NCI-H446 treated with DMSO at 0.1 percent for 48 hours (cell line): Measurements from ENCODE around the gene EDA.
"Not testable (repeated sequence)": the region's sequence is repeated elsewhere in the genome, so short reads cannot be mapped to it uniquely, and the experiment has no call there.

Source experiments
- DNase-seq: peaks from one replicate; lab custom pipeline; 2025; lab: John Stamatoyannopoulos, UW

EDA gene

GRCh38 chrX:69959712-69960111 lies 343.8 kb downstream of the EDA start:
- DNase-seq = no peak

DNA sequence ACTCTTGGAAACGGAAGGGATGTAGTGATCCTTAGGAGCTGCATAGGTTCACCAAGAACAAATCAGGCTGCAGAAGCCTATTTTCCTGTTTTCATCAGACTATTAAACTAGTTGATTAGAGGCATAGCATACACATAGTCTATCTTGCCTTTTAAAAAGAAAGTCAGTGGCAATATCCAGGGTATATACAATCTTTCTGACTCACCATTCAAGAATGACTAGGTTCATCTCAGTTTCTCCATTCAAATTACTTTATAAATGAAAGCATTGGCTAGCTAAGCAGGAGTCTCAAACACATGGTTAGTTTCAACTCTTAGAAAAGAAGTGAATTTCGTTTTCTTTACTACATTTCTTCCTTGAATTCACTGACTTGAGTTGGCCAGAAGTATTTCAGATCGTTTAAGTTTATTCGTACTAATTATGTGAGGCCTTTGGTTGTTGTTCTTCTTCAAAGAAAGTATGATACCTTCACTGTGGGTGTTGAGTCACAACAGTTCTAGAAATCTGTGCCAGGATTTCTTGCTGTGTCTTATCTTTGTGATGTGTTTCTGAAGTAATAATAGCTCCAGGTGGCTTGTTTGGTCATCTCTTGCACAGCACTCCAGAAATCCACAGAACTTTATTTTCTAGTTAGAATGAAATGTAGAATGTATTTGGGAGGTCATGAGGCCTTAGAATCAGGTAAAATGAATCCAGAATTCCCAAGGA lies 345.6 kb downstream of the EDA start:
- no peak for DNase-seq

GRCh38 chrX:69968950-69969349 lies 353.0 kb downstream of the EDA start:
- peak; percentile 81 for DNase-seq

DNA sequence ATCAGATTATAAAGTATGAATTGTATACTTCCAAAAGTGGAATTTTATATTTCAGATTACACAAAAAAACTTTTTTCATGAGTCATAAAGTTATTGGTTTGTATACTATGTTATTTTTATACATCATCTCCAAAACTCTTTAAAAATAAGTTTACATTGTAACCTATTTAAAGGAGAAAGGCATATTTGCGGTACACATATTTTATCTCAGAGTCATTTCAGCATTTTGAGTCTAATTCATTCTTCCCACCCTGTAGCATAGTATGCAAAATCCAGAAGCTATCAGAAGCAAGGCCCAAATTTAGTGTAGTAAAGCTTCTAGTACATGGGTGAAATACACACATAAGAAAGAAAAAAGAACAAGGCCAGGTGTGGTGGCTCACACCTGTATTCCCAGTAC lies 353.5 kb downstream of the EDA start:
- no peak for DNase-seq

DNA sequence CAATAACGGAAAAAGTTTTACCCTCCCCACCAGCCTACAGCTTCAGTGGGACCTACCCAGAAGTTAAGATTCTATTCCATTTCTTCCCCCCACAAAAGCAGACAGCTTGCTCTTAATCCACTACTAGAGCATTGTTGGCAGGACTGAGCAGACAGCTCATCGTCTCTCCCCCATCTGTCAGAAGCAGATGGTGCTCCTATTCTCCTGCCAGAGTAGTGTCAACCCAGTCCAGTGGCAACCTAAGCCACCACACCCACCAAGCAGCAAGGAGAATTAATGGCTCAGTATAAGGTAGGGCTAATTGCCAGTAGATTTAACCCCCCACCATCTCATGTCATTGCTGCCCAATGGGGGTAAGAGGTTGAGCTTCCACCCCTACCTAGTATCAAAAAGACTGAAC lies 371.8 kb downstream of the EDA start:
- DNase-seq = peak; percentile 98

DNA sequence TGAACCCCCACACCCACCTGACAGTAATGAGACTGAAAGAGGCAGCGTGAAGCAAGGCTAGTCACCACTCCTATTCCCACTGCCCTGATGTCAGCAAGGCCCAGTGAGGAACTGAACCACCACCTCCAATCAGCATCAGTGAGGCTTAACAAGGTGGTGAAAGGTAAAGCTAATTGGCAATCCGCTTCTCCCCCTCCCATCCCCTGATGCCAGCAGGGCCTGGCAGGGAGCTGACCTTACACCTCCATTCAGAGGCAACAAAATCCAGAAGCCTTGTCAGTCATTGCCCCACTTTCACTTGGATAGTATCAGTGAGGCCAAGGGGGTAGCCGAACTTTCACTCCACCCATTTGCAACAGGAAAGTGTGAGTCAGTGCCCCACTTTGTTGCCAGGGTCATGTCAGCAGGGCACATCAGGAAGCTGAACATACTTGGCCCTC lies 373.1 kb downstream of the EDA start:
- DNase-seq = no peak

GRCh38 chrX:69991685-69992084 lies 375.8 kb downstream of the EDA start:
- DNase-seq = peak; percentile 52

DNA sequence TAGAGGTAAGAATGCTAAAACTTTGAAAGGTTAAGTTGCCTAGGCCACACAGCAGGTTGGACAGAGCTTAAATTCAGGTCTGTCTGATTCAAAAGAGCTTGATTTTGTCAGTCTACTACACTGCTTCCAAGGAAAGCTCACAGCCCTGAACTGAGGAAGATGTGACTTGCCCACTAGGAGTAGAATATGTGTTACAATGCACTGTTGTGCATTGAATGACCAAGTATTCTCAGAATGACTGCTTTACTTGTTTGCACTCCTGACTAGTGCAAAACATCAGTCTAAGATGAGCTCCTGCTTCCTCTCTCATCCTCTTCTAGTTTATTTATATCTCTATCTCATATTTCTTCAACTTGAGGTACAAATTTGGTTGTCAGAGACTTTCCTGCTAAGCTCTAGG lies 377.6 kb downstream of the EDA start:
- no peak for DNase-seq

DNA sequence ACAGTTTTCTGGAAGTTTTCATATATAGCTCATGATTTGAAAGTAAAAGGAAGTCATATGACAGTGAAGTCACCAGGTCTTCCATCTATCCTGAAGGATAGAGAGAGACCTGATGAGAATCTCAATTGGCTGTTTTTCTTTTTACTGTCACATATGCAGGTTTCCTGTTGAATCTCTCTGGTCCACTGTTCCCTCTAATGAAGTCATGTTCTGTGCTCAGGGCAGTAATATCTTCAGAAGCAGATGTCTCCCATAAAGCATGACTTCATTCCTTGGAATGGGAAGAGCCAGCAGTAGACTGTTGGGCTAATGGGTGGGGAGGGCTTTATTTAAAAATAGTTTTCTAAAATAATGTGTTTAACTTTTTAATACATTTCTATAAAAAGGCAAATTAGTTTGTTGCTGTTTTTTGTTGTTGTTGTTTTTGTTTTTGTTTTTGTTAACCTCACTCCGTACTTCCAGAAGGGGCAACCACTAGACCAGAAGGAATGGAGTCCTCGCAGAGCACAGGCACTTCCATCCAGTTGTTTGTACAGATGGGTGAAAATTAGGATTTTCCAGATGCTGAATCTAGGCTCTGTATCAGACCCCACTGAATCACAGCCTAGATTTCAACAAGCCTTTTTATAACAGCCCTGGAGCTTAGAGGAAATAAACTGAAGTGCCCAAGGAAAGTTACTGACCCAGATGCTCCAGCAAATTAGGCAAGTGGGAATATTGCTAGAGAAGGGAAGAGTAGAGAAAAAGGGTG lies 379.6 kb downstream of the EDA start:
- DNase-seq = peak; percentile 41

DNA sequence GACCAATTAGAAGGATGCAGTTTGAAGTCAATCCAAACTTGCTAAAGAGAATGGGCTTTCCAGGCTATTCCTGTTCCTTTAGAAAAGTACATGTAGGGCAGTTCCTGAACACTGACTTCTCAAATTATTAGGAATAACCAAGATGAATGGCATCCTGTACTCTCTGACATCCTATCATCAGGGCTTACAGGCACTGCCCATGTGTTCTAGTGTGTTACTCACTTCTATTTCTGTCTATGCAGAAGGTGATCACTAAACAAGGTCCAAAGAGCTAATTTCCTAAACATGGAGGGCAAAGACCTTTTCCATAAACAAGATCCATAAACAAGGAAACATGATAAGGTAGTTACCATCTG lies 380.2 kb downstream of the EDA start:
- no peak for DNase-seq

GRCh38 chrX:69998299-69998698 lies 382.4 kb downstream of the EDA start:
- not testable (repeated sequence) for DNase-seq

DNA sequence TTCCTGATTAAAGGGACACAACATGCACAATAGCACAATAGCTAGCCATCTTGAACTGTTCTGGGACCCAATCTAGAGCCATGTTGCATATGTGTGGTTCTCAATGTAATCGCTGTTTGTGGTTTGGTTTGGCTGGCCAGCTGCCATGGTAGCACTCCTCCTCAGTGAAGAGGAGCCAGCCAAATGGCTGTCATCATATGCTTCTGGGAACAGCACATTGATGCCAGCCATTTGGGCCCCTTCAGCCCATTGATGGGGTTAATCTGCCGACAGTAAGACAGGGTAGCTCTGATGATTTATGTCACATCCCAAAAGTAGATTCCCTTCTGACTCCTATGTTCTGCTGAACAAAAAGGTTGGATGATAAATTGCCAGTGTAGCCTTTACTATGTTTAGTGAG lies 385.4 kb downstream of the EDA start:
- peak; percentile 86 for DNase-seq

GRCh38 chrX:70001708-70002341 lies 385.9 kb downstream of the EDA start:
- DNase-seq = no peak

- DNase-seq = no peak
Observed at GRCh38 chrX:70007946-70008345, 392.0 kb downstream of the EDA start.

GRCh38 chrX:70009049-70009448 lies 393.1 kb downstream of the EDA start:
- DNase-seq = no peak

DNA sequence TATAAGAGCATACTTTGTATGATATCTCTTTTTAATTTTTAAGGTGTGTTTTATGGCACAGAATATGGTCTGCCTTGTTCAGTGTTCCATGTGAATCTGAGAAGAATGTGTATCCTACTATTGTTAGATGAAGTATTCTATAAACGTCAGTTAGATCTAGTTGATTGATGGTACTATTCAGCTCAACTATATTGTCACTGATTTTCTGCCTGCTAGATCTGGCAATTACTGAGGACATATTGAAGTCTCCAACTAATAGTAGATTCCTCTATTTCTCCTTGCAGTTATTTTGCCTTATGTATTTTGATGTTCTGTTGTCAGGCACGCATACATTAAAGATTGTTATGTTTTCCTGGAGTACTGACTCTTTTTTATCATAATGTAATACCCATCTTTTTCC lies 394.1 kb downstream of the EDA start:
- DNase-seq = no peak

DNA sequence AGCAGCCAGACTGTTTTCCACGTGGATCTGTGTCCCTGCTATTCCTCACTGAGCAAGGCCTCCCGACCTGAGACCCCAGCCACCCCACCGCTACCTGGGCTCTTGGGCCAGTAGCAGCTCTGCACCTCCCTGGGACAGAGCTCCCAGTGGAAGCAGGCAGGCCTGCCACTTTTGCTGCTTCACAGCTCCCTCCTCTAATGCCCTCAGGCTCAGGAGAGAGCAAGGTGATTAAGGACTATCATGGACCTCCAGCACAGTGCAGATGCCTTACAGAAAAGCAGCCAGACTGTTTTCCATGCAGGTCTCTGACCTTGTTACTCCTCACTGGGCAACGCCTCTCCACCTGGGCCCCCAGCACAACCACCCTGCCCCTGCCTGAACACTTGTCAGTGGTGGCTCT lies 396.8 kb downstream of the EDA start:
- no peak for DNase-seq

DNA sequence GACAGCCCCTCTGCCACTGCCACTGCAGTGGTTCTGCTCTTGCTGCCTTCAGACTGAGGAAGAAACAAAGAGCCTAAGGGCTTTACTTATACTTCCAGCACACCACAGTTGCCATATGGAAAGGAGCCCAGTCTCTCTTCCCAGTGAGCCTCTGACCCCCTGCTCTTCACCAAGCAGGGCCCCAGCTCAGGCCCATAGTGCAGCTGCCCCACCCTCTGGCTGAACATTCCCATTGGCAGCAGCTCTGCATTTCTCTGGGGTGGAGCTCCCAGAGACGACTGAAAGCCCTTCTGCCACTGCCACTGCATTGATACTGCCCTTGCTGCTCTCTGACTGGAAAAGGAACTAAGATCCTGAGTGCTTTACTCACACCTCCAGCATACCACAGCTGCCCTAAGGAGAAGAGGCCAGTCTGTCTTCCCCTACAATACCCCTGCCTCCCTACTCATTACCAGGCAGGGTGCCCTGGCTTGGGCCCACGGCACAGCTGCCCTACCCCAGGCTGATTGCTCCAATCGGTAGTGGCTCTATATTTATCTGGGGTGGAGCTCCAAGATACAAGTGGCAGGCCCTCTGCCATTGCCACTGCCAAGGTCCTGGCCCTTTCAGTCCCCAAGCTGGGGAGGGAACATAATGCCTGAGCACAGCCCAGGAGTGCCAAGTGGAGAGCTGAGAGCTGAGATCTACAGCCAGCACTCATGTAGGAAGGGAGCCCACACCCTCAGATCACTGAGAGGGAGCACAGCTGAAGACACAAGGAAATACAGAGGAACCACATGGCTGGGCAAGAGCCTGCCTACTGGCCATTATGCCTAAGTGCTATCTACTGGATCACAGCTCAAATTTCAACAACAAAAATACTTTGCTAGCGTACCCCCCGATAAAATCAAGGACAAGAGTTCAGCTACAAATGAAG lies 397.8 kb downstream of the EDA start:
- DNase-seq = peak; percentile 89

GRCh38 chrX:70016513-70016912 lies 400.6 kb downstream of the EDA start:
- no peak for DNase-seq

- no peak for DNase-seq
Observed at GRCh38 chrX:70022616-70023015, 406.7 kb downstream of the EDA start.

DNA sequence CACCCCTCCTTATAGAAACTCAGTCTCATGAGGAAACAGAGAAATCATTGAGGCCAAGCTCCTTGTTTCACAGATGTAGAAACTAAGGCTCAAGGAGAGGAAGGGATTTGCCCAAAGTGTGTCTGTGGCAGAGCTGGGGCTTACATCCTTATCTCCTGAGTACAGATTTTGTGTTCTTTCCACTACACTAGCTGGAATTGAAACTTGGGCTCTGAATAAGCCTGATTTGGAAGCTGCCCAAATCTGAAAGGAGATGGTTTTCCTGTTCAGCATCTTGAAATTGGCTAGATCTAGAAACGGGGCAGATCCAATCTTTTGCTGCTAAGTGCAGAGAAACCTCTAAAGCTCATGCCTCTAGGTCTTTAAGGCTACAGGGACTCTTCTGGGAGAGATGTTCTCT lies 409.6 kb downstream of the EDA start:
- DNase-seq = peak; percentile 17
